Heart left ventricle (tissue), 13 donors: ENCODE results near the gene HRH2.

Experiments
- CTCF ChIP-seq, 12 donors: fragments of 200-600 bp; sonication (generic) in 4 of 12; IDR thresholded peaks; one replicate each; pipeline versions ENCODE4 v1.5.0 to v1.8.0; 2018 to 2022; ENCODE audit warnings: antibody characterized with exemption in 12 of 12, mild to moderate bottlenecking in 5 of 12
- POLR2A ChIP-seq, 2 donors: fragments of 450-650 bp; IDR thresholded peaks; one replicate each; pipeline ENCODE4 v1.6.1; 2017; ENCODE audit warnings: antibody characterized with exemption in 2 of 2, mild to moderate bottlenecking in 2 of 2, moderate library complexity in 2 of 2
- donor health status: ischemic (EF 13 %, LVEDD 7.1; RV severe dilation, severe dysfunction).
- donor health status: DM: no; HTN: yes; CAD: no.
- donor health status: DM: no; HTN: no; CAD: no.
- donor health status: ischemic (EF 25% LVEDD 6.9; RV normal size, moderate dysfunction).
- donor health status: ischemic (EF 25% LVEDD 5.7; RV mildly dilated, moderate dysfunction).
- donor health status: ischemic (EF 35%, LVEDD 5.7; RV mildly dilated, moderate dysfunction).
- donor health status: nonischemic (EF 11% LVEDD 7.7; RV severe dilation, severe dysfunction).
- donor health status: DM: yes; HTN: yes; CAD: no.
- donor health status: PGD.
- donor health status: ischemic (EF 29% LVEDD 5.4; RV normal size, mild dysfunction).
- donor health status: nonischemic (EF 23%, LVEDD 6.1; RV moderate dilation, normal function).

GRCh38 chr5:175616083-175616482 lies 41.8 kb upstream of the HRH2 start:
- TF ChIP-seq CTCF (IDR thresholded peaks at IDR 0.05) (no peak), POLR2A (IDR thresholded peaks at IDR 0.05) (no peak)
